ENCODE measurements around the gene GJB3. TPM values are rescaled to one million over a fixed set of nuclear protein-coding genes. Genes with fewer than 3 reads are reported as not detected.

Gene GJB3
- total RNA-seq, 1 experiment from 2014 or later, result 0.52 TPM

- Histone ChIP-seq H3K4me1 (no peaks in the 10 kb centered on the region), H3K27me3 (replicated peaks; ENCODE audit: control insufficient read depth, insufficient read depth, low read length) (no peaks in the 10 kb centered on the region), H3K4me3 (ENCODE audit: low read depth, low read length) (no peak overlapping the region), H3K9me3 (no peaks in the 10 kb centered on the region), H3K36me3 (ENCODE audit: control insufficient read depth, insufficient read depth, low read length) (no peaks in the 10 kb centered on the region)
- DNase-seq, result no peak
- CTCF ChIA-PET, result no interaction called here
- POLR2A ChIA-PET, result no interaction called here
- no peak for TF ChIP-seq CTCF (IDR thresholded peaks at IDR 0.05; ENCODE audit: insufficient read depth in 1 of 2, low read depth in 1 of 2, low read length in 1 of 2, severe bottlenecking in 1 of 2, unreplicated experiment in 1 of 2)
- no TSS peak for BruUV-seq (replicated peaks)
- Mint-ChIP-seq H3K4me1 (ENCODE audit: low read depth, unreplicated experiment) (no peaks in the 10 kb centered on the region), H3K4me3 (ENCODE audit: unreplicated experiment) (no peak overlapping the region), H3K27me3 (ENCODE audit: insufficient read depth, unreplicated experiment) (no peaks in the 10 kb centered on the region), H3K27ac (ENCODE audit: unreplicated experiment) (no peak overlapping the region), H3K9me3 (ENCODE audit: unreplicated experiment) (no peaks in the 10 kb centered on the region), H3K36me3 (ENCODE audit: insufficient read depth, unreplicated experiment) (no peaks in the 10 kb centered on the region)
- intact Hi-C loops (cut with micrococcal nuclease; ENCODE audit: unreplicated experiment), result no loop called here
These were observed 43.9 kb downstream of the GJB3 start for GRCh38 chr1:34824817-34825454.

GRCh38 chr1:34825455-34826091 lies 44.6 kb downstream of the GJB3 start:
- H3K9me3 ChIP-seq, result no peaks in the 10 kb centered on the region
- no peaks in the 10 kb centered on the region for H3K4me1 ChIP-seq
- Mint-ChIP-seq H3K36me3 (ENCODE audit: insufficient read depth, unreplicated experiment) (no peaks in the 10 kb centered on the region), H3K9me3 (ENCODE audit: unreplicated experiment) (no peaks in the 10 kb centered on the region), H3K4me3 (ENCODE audit: unreplicated experiment) (no peak overlapping the region), H3K27ac (ENCODE audit: unreplicated experiment) (no peak overlapping the region), H3K4me1 (ENCODE audit: low read depth, unreplicated experiment) (no peaks in the 10 kb centered on the region), H3K27me3 (ENCODE audit: insufficient read depth, unreplicated experiment) (no peaks in the 10 kb centered on the region)
- intact Hi-C loops (cut with micrococcal nuclease; ENCODE audit: unreplicated experiment), result no loop called here
- peak in 1 of 2 experiments; percentile 1 for DNase-seq
- no peak overlapping the region for H3K4me3 ChIP-seq (ENCODE audit: low read depth, low read length)
- ChIA-PET CTCF (no interaction called here), POLR2A (no interaction called here)
- no peak for TF ChIP-seq CTCF (IDR thresholded peaks at IDR 0.05; ENCODE audit: insufficient read depth in 1 of 2, low read depth in 1 of 2, low read length in 1 of 2, severe bottlenecking in 1 of 2, unreplicated experiment in 1 of 2)
- no peaks in the 10 kb centered on the region for H3K36me3 ChIP-seq (ENCODE audit: control insufficient read depth, insufficient read depth, low read length)
- BruUV-seq (replicated peaks), result no TSS peak
- no peaks in the 10 kb centered on the region for H3K27me3 ChIP-seq (replicated peaks; ENCODE audit: control insufficient read depth, insufficient read depth, low read length)

GRCh38 chr1:34827341-34827941 lies 46.4 kb downstream of the GJB3 start:
- no peaks in the 10 kb centered on the region for H3K36me3 Mint-ChIP-seq (ENCODE audit: insufficient read depth, unreplicated experiment)
- no peak overlapping the region for H3K27ac Mint-ChIP-seq (ENCODE audit: unreplicated experiment)
- Histone ChIP-seq H3K36me3 (ENCODE audit: control insufficient read depth, insufficient read depth, low read length) (no peaks in the 10 kb centered on the region), H3K4me3 (ENCODE audit: low read depth, low read length) (no peak overlapping the region), H3K9me3 (no peaks in the 10 kb centered on the region), H3K4me1 (no peaks in the 10 kb centered on the region), H3K27me3 (replicated peaks; ENCODE audit: control insufficient read depth, insufficient read depth, low read length) (no peaks in the 10 kb centered on the region)
- no TSS peak for BruUV-seq (replicated peaks)
- H3K9me3 Mint-ChIP-seq (ENCODE audit: unreplicated experiment), result no peaks in the 10 kb centered on the region
- no peak for DNase-seq
- POLR2A ChIA-PET, result no interaction called here
- no peak overlapping the region for H3K4me3 Mint-ChIP-seq (ENCODE audit: unreplicated experiment)
- H3K27me3 Mint-ChIP-seq (ENCODE audit: insufficient read depth, unreplicated experiment), result no peaks in the 10 kb centered on the region
- H3K4me1 Mint-ChIP-seq (ENCODE audit: low read depth, unreplicated experiment), result no peaks in the 10 kb centered on the region
- TF ChIP-seq CTCF (IDR thresholded peaks at IDR 0.05; ENCODE audit: insufficient read depth in 1 of 2, low read depth in 1 of 2, low read length in 1 of 2, severe bottlenecking in 1 of 2, unreplicated experiment in 1 of 2), result no peak
- intact Hi-C loops (cut with micrococcal nuclease; ENCODE audit: unreplicated experiment), result no loop called here
- CTCF ChIA-PET, result no interaction called here
